Measurements from ENCODE around the gene NXT1.

NXT1 gene

DNA sequence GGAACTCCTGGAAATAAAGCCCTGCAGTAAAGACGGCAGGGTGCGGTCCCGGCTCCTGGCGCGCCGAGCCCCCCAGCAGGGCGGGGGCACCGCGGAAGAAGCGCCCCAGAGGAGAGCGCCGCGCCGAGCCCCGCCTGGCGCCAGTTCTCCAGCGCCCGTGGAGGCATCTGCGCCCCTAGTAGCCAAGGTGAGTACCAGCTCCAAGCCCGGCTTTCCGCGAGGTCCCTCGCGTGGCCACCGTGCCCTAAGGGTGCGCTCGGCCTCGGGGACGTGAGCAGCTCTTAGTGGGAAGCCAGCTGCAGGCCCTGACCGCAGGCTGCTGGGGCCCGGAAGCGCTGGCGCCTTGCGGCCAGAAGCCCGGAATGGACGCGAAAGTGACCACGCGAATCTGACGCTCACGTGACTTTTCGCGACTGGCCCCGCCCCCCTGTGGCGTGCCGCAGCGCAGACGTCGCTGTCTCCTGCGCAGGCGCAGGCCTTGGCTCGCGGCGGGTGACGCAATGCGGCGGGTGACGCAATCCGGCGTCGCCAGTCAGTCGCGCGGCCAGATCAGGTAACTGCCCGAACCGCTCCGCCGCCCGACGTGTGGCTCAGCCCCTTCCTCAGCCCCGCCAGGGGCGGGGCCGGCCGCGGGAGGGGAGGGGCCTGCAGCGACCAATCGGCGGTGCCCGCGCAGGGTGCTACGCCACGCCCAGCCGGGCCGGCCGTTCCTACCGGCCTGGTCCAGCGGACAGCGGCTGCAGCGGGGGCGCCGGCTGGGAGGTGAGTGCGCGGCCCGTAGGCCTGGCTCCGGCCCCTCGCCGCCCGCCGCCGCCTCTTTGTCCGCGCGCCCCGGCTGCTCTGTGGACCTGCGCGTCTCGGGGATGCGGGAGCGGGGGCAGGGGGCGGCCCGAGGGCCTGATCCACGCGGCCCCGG lies 11.1 kb downstream of the NXT1 start, which contains the start of gene GZF1:
GZF1 (plus strand) TSS at position 707 of the 916 bp plus-strand sequence. CDS start 2,202 bp downstream, outside the sequence.
- peak; percentile 84 for DNase-seq

DNA sequence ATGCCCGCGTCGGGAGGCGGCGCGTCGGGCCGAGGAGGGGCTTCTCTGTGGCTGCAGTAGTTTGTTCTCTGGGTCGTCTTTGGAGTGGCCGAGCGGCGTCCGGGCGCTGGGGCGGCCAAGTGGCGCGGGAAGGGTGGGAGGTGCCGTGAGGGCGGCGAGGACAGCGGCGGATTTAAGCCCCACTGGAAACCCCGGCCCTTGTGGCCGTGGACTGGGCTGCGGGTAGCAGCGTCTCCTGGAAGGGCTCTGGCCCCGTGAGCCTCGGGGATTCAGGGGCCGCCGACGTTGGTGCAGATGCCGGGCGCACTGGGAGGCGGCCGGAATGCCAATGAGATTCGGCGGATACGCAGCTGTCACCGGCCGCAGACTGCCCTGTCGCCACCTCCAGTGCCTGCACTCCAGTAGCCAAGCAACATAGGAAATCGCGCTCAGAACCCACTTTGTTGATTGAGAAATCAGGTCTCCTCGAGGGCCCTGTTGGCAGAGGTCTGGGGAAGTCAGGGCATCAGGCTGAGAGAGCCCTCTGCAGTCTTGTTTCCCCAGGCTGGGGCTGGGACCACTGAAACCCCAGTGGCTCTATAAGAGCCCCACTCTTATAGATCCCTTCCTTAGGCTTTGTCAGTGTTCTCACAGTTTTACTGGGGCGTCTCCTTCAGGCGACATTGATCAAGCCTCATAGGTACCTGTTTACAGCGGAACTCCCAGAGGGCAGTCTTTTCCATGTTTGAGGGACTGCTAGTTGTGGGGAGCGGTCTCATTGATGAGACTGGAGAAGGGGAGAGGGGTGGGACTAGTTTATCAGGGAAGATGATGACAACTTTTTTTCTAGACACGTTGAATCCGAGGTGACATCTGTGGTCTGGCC lies 12.0 kb downstream of the NXT1 start:
- peak; percentile 11 for DNase-seq

DNA sequence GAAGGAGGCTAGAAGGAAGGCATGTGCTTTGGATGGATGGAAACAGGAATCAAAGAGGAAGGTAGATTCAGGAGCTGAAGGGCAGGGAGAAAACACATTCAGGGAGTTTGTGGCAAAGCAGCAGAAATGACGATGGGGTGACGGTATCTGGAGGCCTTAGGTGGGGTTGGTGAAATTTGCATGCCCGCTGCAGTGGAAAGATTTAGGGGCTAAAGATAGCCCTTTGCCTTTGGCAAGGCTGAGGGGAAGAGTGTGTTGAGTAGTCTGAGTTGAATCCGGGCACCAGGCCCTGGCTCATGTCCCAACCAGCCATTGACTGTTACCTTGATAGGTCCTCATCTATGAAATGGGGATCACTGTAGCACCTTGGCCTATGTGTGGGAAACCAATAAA lies 12.7 kb downstream of the NXT1 start:
- DNase-seq = no peak

DNA sequence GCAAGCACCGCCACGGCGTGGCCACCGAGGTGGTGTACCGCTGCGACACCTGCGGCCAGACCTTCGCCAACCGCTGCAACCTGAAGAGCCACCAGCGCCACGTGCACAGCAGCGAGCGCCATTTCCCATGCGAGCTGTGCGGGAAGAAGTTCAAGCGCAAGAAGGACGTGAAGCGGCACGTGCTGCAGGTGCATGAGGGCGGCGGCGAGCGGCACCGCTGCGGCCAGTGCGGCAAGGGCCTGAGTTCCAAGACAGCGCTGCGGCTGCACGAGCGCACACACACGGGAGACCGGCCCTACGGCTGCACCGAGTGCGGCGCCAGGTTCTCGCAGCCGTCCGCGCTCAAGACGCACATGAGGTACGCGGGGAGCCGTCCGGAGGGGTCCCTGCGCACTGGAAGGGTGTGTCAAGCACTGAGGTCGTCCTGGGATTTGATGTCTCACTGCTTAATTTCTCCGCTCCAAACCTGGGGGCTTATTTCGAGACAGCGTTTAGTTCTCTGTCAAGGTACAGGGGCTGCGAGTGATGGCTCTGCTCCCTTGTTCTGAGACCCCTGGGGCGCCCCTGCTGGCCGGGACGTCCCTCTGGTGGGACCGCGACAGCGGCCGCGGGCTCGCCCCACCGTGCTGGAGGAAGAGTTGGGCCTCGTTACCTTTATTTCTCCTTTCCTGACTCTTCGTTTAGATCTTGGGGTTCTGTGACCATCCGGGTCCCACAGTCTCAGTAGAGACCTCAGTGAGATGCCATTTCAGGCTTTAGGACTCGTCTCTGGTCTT lies 15.0 kb downstream of the NXT1 start:
- DNase-seq = no peak

DNA sequence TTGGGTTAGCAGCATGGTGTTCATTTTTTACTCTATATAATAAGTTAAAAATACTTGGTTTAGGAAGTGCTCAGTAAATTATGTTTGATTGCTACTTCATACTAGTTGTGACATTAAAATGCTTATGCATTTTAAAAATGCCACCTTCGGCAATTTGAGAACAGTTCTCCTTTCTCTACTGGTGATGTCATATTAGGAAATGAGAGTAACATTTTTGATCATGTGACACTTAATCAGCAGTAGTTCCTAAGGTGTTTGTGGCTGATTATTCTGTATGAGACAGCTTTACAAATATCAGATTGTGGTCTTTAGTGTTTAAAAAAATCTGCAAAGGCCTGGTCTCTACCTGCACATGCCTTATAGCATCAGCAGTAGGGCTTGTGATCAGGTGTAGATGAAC lies 15.8 kb downstream of the NXT1 start:
- peak; percentile 0 for DNase-seq

DNA sequence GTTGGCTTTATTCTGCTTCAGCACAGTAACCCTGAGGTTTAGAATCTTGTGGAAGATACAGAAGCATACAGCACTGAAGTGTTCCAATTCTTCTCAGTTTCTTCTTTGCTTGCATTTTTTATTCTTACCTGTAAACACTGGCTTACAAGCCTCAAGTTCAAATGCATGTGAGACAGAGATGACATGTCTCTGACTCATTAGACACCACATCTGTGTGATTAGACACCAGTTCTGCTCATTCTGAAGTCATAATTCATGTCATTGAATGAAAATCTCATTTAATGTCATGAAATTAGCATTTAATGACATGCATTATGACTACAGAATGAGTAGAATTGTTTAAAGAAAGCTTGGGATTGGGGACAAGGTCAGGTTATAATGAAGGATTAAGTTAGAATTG lies 17.2 kb downstream of the NXT1 start:
- no peak for DNase-seq

DNA sequence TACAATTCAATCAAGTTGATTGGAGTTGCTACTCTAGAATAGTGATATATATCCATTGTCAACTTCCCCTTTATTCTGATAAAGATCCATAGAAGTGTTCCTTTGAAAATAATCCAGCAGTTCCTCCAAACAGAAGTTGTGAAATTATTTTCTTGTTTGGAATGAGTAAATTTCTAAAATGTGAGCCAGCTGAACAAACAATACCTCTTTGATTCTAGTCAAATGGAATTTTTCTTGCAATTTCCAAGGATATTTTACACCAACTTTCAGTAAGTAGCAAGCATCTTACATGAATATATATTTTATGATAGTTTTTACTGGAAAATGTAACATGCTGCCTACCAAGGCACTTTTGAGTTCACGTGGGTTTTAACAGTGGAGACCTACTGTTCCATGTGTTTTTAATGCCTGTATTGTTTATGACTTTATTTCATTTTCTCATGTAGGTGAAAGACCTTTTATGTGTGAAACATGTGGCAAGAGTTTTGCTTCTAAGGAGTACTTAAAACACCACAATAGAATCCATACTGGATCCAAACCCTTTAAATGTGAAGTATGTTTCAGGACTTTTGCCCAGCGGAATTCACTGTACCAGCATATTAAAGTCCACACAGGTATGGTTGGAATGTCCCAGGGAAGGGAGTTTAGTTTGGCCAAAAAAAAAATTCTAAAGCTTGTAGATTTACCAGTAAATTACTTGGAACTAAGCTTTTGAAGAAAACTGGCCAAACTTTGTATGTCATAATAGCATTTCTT lies 17.9 kb downstream of the NXT1 start:
- DNase-seq = no peak

DNA sequence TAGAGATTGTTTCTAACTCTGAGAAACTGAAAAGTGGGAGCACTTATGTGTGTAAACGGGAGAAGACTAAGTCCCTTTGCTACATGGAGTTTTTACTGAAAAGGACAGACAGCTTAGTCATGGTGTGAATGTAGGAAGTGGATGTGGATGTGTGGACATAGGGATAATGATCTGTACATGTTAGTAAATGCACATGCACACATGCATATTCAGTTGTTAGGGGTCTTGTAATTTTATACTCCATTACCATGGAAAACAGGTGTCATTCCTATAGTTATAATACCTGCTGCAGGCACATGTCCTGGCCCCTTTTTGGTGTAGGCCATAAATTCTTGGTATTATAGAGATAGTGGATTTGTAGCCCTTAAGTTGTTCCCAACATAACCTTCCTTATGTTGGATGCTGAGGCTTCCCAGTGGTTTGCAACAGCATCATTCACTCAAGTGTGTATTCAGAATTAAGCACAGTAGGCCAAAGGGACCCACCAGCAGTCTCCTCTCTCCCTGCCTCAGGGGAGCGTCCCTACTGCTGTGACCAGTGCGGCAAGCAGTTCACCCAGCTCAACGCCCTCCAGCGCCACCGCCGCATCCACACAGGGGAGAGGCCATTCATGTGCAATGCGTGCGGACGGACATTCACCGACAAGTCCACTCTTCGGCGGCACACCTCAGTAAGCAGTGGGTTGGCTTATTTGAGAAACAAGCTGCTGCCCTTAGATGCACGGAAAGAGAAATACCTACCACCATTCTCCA lies 18.7 kb downstream of the NXT1 start:
- no peak for DNase-seq

DNA sequence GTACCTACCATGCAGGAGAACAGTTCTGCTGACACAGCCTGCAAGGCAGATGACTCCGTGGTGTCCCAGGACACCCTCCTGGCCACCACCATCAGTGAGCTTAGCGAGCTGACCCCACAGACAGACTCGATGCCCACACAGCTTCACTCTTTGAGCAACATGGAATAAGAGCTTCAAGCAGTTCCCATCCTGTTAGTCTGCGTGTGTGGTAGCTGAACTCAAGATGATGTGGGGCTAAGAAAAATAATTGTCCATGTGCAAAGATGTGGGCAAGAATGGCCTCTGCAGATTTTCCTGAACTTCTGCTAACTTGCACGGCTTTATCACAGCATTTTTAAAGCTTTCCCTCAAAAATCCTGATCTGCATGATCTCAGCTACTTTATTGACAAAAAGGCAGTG lies 19.7 kb downstream of the NXT1 start:
- no peak for DNase-seq

DNA sequence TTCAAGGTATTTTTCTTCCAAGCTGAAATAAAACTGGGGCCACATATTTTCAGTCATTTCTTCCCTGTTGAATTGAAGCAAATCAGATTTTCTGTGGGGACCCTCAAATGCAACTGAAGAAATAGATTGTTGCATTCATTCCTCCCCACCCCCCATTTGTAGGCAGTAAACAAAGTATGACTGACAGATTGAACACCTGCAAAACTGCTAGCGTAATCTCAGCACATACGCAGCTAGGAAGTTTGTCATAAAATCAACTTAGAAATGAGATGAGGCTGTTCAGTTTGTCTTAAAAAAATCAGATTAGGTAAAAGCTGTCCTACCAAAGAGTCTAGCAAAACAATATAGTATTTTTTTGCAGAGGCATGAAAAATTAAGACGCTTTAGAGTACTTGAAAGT lies 20.3 kb downstream of the NXT1 start:
- no peak for DNase-seq

DNA sequence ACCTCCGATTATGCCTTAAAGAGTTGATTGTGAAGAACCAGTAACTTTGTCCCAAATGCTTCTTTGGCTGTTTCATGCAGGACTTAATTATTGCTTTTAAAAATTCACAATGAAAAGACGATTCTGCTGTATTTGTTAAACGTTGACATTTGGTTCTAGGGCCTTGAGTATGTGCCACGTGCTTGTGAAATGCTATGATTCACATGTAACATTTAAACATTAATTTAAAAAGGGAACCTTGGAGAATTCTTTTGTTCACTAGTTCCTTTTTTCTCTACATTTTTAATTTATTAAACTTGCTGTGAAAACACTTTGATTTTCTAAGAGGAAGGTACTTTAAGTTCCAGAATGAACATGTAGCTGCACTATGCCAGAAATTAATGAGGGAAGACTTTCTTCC lies 20.9 kb downstream of the NXT1 start:
- no peak for DNase-seq

DNA sequence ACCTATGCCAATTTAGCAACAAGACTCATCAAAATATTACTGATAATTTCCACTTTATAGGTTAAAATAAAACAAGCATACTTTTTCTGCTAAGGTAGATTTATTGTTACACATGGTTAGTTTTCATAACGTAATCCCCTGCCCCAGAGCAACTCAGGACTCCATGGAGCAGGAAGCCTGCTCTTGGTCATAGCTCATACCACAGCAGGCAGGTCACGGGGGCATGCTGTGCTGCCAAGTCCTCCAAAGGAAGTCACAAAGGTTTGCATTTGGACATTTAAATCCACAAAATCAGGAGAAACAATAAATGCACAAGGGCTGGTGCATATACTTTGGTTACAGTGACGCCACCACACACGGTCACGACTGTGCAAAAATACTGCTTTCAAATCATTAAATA lies 23.9 kb downstream of the NXT1 start:
- DNase-seq = no peak

DNA sequence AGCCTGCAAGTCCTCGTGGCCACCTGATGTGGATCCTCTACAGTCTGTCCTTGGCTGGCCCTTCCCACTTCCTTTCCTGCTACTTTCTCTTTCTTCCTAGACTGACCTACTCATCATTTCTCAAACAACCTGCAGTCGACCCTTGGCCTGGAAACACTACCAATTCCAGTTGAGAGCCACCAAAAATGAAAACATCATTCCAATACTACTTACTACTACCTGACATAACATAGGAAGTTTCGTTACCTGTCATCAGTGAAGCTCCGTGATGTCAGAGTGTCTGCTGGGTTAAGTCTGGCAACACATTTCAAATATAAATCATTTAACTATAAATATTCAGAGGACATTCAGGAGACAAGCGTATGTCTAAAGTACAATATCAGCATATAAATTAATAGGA lies 25.2 kb downstream of the NXT1 start:
- DNase-seq = no peak

DNA sequence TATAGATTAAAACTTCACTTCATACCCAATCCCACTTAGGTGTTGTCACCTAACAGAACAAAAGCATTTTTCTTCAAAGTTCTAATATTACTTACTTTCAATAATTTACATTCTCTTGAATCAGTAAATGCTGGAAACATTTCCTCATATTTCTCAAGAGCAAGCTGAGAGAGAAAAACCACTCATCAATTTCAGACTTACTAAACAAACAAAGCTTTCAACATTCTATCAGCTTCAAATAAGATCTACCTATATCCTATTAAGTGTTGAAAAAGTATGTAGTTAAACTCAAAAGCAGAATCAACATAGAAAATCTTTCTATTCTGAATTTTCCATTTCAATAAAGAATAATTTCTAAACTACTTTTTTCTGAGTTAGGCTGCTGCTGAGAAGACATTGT lies 29.2 kb downstream of the NXT1 start:
- no peak for DNase-seq

DNA sequence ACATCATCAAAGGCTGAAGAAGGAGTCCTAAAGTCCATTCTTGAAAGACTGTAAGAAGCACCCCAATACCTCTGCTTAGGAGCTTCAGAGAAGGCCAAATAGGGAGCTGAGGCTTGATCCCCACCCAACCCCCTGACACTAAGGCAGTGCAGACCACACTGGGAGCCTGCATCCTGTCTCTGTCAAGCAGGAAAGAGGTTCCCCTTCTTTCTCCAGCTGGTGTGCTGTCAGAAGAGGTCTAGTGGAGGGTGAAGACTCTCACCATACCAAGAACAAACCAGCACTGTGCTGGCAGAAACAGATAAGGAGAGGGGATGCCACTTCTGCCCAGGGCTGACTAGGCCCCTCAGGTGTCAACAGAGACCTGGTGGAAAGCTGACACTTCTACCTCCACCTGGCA lies 31.3 kb downstream of the NXT1 start:
- DNase-seq = no peak

DNA sequence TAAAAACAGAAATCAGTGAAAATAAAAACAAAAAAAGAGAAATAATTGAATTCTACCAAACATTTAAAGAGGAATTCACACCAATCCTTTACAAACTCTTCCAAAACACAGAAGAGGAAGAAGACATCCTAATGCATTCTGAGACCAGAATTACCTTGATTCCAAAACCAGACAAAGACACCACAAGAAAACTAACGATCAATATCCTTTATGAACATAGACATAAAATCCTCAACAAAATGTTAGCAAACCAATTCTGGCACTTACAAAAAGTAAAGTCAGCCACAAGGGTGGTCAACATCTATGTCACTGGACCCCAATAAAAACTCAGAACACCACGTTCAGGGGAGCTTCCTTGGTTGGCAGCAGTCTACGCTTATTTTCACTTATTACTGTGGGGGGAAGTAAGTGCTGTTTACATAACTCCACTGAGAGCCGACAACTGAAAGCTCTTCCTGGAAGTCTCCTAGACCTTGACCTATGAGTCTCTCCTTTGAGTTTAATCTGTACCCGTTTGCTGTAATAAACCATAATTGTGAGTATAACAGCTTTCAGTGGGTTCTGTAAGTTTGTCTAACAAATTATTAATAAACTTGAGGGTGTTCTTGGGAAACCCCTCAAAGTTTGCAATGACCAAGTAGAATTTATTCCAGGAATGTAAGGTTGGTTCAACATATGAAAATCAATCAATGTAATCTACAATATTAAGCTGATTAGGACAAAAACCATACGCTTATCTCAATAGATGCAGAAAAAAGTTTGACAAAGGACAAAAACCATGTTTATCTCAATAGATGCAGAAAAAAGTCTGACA lies 35.9 kb downstream of the NXT1 start:
- no peak for DNase-seq

DNA sequence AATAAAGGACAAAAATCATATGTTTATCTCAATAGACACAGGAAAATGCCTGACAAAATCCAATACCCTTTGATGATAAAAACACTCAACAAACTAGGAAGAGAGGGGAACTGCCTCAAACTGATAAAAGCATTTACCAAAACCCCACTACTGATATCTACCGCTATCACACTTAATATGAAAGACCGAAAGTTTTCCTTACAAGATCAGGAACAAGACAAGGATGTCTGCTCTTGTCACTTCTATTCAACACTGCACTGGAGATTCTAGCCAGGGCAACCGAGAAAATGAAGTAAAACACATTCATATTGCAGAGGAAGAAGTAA lies 36.5 kb downstream of the NXT1 start:
- DNase-seq = no peak

DNA sequence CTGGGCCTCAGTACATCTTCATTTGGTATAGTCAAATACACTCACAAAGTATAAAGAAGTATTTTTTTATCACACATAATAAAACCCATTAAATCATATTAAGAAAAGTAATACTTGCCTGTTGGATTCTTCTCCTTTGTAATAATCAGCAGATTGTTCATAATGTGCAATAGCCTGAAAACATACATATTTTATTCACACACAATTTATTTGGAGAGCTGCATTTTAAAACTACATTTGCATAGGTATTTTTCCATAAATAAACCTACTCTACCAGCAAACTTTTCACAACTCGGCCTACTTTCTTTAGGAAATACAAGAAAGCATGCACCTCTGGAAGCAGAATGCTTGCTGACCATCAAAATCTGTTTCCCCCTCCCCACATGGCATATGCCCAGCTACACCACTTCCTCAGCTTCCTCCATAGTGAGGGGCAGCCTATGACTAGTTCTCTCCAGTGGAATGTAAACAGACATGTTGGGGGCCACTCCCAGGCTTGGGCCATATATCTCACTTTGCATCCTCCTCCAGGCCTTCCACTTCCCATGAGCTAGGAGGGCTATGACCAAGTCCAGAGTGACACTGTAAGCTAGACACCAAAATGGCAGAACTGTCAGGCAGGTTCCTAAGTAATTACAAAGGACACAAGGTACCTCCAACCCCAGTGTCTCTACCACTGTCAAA lies 39.6 kb downstream of the NXT1 start:
- DNase-seq = no peak

DNA sequence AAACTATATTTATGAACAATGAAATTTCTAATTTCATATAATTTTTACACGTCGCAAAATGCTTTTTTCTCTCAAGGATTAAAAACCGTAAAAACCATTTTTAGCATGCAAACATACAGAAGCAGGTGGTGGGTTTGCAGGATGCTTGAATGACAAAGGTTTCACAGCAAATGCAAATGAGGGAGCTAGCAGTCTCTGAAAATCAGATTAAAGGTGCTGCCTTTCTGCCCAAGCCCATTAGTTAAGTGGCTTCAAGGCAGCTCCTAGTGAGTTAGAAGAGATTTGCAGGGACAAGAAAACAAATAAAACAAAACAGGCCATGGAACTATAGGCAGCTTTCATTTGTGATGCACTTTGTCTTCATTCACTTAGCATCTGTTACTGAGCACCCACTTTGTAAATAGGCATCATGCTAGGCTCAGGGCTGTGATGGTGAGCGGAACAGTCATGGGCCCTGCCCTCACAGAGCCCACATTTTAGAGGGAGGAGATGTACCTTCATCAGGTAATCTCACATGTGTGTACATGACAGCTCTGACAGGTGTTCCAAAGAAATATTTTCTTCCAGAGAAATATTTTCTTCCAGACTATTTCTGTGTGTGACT lies 41.2 kb downstream of the NXT1 start:
- no peak for DNase-seq

Measured in DMS79 treated with DMSO at 0.1 percent for 48 hours (cell line).